ENCODE measurements around the gene CHRNA3.
"Not testable (repeated sequence)": the region's sequence is repeated elsewhere in the genome, so short reads cannot be mapped to it uniquely, and the experiment has no call there.

The CHRNA3 gene

DNA sequence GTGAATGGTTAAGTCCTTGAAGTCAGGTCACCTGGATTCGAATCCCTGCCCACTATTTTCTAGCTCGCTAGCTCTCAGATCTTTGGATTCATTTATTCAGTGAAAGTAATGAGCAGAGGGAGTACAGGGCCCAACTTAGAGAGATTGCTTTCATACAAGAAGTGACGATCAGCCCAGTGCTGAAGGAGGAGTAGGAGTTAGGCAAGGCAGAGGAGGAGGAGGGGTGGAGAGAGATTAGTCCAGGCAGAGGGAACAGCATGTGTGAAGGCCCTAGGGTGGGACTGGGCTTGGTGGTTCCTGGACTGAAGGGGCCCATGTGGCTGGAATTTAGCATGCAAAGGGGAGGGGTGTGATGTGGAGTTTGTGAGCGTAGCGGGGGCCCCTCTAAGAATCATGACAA, 59.3 kb downstream of the CHRNA3 start:
- H3K4me3 ChIP-seq (ENCODE audit: low read length) = no peak overlapping the region
- H3F3A ChIP-seq (ENCODE audit: insufficient read depth, low read length) = peaks cover 14% of the 10 kb centered on the region
- peaks cover 6% of the 10 kb centered on the region; the same call in 1 of the 2 replicates for H3K79me2 ChIP-seq (ENCODE audit: low read length)
- H3K9me3 ChIP-seq (replicated peaks; ENCODE audit: insufficient read depth, low read length) = no peaks in the 10 kb centered on the region
- H3K36me3 ChIP-seq (replicated peaks; ENCODE audit: insufficient read depth, low read length) = no peaks in the 10 kb centered on the region
- H3K9ac ChIP-seq (ENCODE audit: low read length) = no peak overlapping the region
- DNase-seq = no peak
- peaks cover 7% of the 10 kb centered on the region; the same call in 1 of the 2 replicates for H3K4me1 ChIP-seq (ENCODE audit: low read length)
- no peak overlapping the region for H2AFZ ChIP-seq (ENCODE audit: low read length)
- no peaks in the 10 kb centered on the region for H3K9me2 ChIP-seq (replicated peaks; ENCODE audit: insufficient read depth, low read length)
- TF ChIP-seq EZH2 (optimal IDR thresholded peaks at IDR 0.05; ENCODE audit: low read depth, low read length) = no peak
- H3K27me3 ChIP-seq (replicated peaks; ENCODE audit: insufficient read depth, low read length) = no peaks in the 10 kb centered on the region
- no peak overlapping the region for H3K27ac ChIP-seq (ENCODE audit: low read length)
- H4K20me1 ChIP-seq (ENCODE audit: insufficient read depth, low read length) = no peaks in the 10 kb centered on the region
- H3K4me2 ChIP-seq (ENCODE audit: low read depth, low read length) = no peak overlapping the region

DNA sequence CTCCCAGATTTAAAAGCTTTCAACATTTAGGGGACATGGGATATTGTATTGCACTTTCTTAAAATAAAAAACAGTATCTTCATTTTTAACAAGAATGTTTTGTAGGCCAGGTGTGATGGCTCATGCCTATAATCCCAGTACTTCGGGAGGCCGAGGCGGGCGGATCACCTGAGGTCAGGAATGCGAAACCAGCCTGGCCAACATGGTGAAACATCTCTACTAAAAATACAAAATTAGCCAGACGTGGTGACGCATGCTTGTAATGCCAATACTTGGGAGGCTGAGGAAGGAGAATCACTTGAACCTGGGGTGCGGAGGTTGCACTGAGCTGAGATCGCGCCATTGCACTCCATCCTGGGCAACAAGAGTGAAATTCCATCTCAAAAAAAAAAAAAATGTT, 60.6 kb downstream of the CHRNA3 start:
- H3K9me2 ChIP-seq (replicated peaks; ENCODE audit: insufficient read depth, low read length); H2AFZ ChIP-seq (ENCODE audit: low read length); H3K27me3 ChIP-seq (replicated peaks; ENCODE audit: insufficient read depth, low read length); DNase-seq; H3K4me2 ChIP-seq (ENCODE audit: low read depth, low read length); H3K9ac ChIP-seq (ENCODE audit: low read length); H3K4me1 ChIP-seq (ENCODE audit: low read length); H3K9me3 ChIP-seq (replicated peaks; ENCODE audit: insufficient read depth, low read length); H4K20me1 ChIP-seq (ENCODE audit: insufficient read depth, low read length); H3K79me2 ChIP-seq (ENCODE audit: low read length); H3K4me3 ChIP-seq (ENCODE audit: low read length); H3K27ac ChIP-seq (ENCODE audit: low read length); H3K36me3 ChIP-seq (replicated peaks; ENCODE audit: insufficient read depth, low read length): not testable (repeated sequence)
- H3F3A ChIP-seq (ENCODE audit: insufficient read depth, low read length) = peaks cover 14% of the 10 kb centered on the region

DNA sequence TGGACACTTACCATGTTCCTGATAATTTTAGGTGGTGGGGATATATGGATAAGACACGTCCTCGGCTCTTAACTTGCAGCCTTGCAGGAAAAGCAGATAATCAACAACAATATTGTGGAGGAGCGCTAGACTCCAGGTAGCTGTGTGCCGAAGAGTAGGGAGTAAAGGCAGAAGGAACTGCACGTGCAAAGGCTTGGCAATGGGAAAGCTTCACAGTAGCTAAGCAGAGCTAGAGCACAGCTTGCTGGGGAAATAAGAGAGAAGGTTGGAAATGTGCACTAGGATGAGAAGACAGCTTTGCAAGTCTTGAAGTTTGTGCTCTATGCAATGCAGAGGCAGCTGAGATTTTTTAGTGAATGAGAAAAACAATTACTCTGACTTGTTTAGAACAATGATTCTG, 68.2 kb downstream of the CHRNA3 start:
- Histone ChIP-seq H3K4me1 (ENCODE audit: low read length) (peaks cover 34% of the 10 kb centered on the region), H3K27me3 (replicated peaks; ENCODE audit: insufficient read depth, low read length) (no peaks in the 10 kb centered on the region), H3F3A (ENCODE audit: insufficient read depth, low read length) (peaks cover 27% of the 10 kb centered on the region), H3K27ac (ENCODE audit: low read length) (peak overlapping the region; percentile 65; the same call in 1 of the 2 replicates), H3K36me3 (replicated peaks; ENCODE audit: insufficient read depth, low read length) (peaks cover 10% of the 10 kb centered on the region; the same call in 1 of the 2 replicates), H3K9me3 (replicated peaks; ENCODE audit: insufficient read depth, low read length) (no peaks in the 10 kb centered on the region), H4K20me1 (ENCODE audit: insufficient read depth, low read length) (no peaks in the 10 kb centered on the region), H3K4me2 (ENCODE audit: low read depth, low read length) (peak overlapping the region; percentile 60; the same call in 1 of the 2 replicates), H3K9ac (ENCODE audit: low read length) (no peak overlapping the region), H3K79me2 (ENCODE audit: low read length) (no peaks in the 10 kb centered on the region), H3K4me3 (ENCODE audit: low read length) (no peak overlapping the region), H2AFZ (ENCODE audit: low read length) (no peak overlapping the region), H3K9me2 (replicated peaks; ENCODE audit: insufficient read depth, low read length) (no peaks in the 10 kb centered on the region)
- TF ChIP-seq EZH2 (optimal IDR thresholded peaks at IDR 0.05; ENCODE audit: low read depth, low read length) (no peak), EZH2phosphoT487 (IDR thresholded peaks at IDR 0.05; ENCODE audit: low read length) (no peak)
- TF ChIP-seq, protein P1, sequence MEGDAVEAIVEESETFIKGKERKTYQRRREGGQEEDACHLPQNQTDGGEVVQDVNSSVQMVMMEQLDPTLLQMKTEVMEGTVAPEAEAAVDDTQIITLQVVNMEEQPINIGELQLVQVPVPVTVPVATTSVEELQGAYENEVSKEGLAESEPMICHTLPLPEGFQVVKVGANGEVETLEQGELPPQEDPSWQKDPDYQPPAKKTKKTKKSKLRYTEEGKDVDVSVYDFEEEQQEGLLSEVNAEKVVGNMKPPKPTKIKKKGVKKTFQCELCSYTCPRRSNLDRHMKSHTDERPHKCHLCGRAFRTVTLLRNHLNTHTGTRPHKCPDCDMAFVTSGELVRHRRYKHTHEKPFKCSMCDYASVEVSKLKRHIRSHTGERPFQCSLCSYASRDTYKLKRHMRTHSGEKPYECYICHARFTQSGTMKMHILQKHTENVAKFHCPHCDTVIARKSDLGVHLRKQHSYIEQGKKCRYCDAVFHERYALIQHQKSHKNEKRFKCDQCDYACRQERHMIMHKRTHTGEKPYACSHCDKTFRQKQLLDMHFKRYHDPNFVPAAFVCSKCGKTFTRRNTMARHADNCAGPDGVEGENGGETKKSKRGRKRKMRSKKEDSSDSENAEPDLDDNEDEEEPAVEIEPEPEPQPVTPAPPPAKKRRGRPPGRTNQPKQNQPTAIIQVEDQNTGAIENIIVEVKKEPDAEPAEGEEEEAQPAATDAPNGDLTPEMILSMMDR (IDR thresholded peaks at IDR 0.05; ENCODE audit: low read length) = no peak
- DNase-seq = no peak

DNA sequence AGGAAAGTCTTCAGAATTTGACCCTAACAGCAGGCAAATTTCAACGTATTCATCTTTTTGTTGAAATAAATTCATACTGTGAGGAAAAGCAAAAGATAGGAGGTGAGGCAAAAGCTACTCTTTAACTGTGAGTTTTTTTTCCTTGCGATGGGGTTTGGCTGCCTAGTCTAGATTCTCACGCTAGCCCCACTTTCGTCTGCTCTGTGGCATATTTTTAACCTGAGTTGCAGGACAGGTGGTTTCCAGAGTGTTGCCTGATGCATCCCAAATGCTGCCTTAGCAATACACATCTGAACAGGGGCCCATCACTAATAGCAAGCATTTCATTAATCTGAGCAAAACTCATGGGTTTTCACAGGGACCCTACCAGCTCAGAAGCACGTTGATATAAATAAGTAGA, 68.9 kb downstream of the CHRNA3 start:
- Histone ChIP-seq H3K4me2 (ENCODE audit: low read depth, low read length) (peak overlapping the region; percentile 60), H2AFZ (ENCODE audit: low read length) (no peak overlapping the region), H3K9me3 (replicated peaks; ENCODE audit: insufficient read depth, low read length) (no peaks in the 10 kb centered on the region), H3K27ac (ENCODE audit: low read length) (peak overlapping the region; percentile 65), H3K4me1 (ENCODE audit: low read length) (peaks cover 34% of the 10 kb centered on the region), H3K9ac (ENCODE audit: low read length) (peak overlapping the region; percentile 36; the same call in 1 of the 2 replicates), H3K4me3 (ENCODE audit: low read length) (peak overlapping the region; percentile 30), H3K79me2 (ENCODE audit: low read length) (peaks cover 5% of the 10 kb centered on the region; the same call in 1 of the 2 replicates), H4K20me1 (ENCODE audit: insufficient read depth, low read length) (no peaks in the 10 kb centered on the region), H3K9me2 (replicated peaks; ENCODE audit: insufficient read depth, low read length) (no peaks in the 10 kb centered on the region), H3K36me3 (replicated peaks; ENCODE audit: insufficient read depth, low read length) (peaks cover 10% of the 10 kb centered on the region; the same call in 1 of the 2 replicates), H3F3A (ENCODE audit: insufficient read depth, low read length) (peaks cover 27% of the 10 kb centered on the region), H3K27me3 (replicated peaks; ENCODE audit: insufficient read depth, low read length) (no peaks in the 10 kb centered on the region)
- peak; percentile 75 for DNase-seq
- no peak for TF ChIP-seq EZH2 (optimal IDR thresholded peaks at IDR 0.05; ENCODE audit: low read depth, low read length)
- TF ChIP-seq, protein P1 (IDR thresholded peaks at IDR 0.05; ENCODE audit: low read length) = no peak
- no peak for TF ChIP-seq EZH2phosphoT487 (IDR thresholded peaks at IDR 0.05; ENCODE audit: low read length)
